ENCODE measurements around the gene HYAL2.

Gene HYAL2

DNA sequence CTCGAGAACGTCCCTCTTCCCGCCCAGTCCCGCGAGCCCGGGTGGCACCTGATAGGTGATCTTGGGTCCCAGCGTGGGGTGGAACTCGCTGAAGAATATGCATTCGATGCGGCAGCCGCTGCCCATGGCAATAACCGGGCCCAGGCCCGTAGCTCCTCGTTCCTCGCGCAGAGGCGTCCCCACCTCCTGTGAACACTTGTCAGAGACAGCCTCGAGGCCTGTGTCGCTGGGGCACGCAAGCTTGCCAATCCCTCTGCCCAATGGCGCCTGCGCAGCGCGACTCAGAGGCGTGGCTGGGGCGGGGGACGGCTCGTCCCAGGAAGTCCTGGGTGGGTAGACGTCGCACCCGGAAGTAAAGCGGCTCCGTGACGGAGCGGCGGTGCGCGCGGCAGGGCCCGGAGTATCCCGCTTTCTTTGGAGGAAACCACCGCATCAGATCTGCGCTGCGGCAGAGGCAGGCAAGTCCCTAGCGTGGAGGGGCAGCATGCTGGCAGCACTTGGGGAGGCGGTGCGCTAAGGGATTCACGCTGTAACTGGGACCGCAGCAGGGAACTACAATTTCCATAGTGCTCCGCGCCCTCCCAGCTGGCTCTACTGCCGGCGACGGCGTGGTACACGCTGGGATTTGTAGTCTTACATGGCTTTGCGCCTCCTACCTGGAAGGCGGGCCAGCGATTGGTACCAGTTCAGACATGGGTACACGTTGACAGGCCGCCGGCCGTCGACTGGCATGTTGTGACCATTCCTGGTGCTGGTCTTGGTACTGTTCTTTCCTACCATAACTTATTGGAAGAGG is 28.2 kb upstream of the HYAL2 start, which contains the start of the genes CYB561D2 and NPRL2:
Gene CYB561D2, plus strand, starts transcription at position 336 of the 796 bp plus-strand sequence. CDS start 572 bp downstream, outside the sequence.
Gene NPRL2, minus strand, starts transcription at position 249 of the 796 bp plus-strand sequence. Its CDS starts 123 bp downstream, at position 126.
- TF ChIP-seq CTCF (IDR thresholded peaks at IDR 0.05; ENCODE audit: low read depth, low read length) = no peak
- DNase-seq (ENCODE audit: extremely low read depth, low read depth) = peak; percentile 76

- no peak for TF ChIP-seq CTCF (IDR thresholded peaks at IDR 0.05; ENCODE audit: low read depth, low read length)
- no peak for DNase-seq (ENCODE audit: extremely low read depth, low read depth)
These were observed 27.6 kb upstream of the HYAL2 start for GRCh38 chr3:50350213-50350526.

- DNase-seq (ENCODE audit: extremely low read depth, low read depth) = peak; percentile 41
These were observed 24.8 kb upstream of the HYAL2 start for GRCh38 chr3:50347187-50347813.

DNA sequence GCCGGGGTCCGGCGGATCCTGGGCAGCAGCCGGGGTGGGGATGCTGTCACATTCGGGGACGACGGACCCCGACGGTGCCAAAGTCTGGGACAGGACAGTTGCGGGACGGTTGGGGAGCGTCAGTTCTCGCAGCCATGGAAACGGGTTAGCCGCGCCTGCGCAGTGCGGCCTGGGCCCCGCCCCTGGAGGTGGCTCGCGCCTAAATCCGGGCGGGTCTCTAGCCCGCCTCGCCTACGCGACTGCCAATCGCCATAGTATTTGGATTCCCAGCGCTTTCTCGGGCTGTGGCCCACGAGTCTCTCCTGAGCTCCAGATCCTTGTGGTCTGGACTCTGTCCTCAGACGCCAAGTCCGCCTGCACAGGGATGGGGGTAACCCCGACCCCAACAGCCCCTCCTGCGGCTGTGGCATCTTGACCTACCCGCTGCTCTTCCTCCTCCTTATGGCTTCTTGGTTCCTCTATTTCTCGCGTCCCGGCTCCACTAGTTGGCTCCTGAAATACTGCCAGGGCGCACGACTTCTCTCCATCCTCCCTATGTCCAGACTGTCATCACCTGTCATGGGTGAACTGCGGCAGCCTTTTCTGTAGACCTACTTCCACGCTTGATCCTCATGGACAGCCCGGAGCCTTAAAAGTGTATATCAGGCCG is 23.2 kb upstream of the HYAL2 start, which contains the start of gene ZMYND10:
Gene ZMYND10, minus strand, starts transcription at position 147 of the 649 bp plus-strand sequence. CDS start 153 bp downstream, outside the sequence.
- no peak for DNase-seq (ENCODE audit: extremely low read depth, low read depth)
- no peak for TF ChIP-seq CTCF (IDR thresholded peaks at IDR 0.05; ENCODE audit: low read depth, low read length)

More at GRCh38 chr3:50347187-50347813, 24.8 kb upstream of the HYAL2 start:
- peak; percentile 65 for TF ChIP-seq CTCF (IDR thresholded peaks at IDR 0.05; ENCODE audit: low read depth, low read length)

GRCh38 chr3:50345008-50345407 is 22.5 kb upstream of the HYAL2 start:
- DNase-seq (ENCODE audit: extremely low read depth, low read depth) = no peak
- TF ChIP-seq CTCF (IDR thresholded peaks at IDR 0.05; ENCODE audit: low read depth, low read length) = no peak

DNA sequence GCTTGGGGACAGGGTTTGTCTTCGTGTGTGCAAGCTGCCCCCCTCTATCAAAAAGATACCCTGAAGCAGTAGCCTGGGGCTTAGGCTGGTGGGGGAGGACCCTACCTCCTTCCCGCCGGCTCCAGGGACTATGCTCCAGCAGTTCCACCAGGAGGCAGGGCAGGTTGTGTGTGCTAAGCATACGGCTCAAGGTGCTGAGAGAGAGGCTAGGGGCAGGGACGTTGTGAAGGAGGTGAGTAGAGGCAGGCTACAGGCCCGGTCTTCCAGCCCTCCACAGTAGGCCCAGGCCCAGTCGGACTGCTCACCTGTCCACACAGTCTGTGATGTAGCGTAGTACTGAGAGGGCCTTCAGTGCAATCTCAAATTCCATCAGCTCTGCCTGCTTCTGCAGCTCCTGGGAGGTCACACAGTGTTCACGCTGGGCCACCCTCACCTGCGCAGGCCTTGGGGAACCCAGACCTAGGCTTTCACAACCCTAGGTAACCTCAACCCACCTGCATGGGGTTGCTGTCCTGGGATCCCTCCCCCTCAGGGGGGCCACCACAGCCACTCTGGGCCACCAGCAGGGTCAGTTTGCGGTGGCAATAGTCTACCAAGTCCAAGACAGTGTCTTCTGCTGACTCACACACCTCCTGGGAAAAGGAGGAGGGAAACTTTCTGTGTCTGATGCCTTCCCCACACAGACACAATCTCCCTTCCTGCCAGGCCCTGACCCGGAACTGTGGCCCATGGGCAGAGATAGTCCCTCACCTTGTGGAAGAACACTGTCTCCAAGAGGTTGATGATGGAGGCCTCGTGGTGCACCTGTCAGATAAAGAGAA is 20.5 kb upstream of the HYAL2 start:
- DNase-seq (ENCODE audit: extremely low read depth, low read depth) = no peak

More for the DNA sequence above, 20.5 kb upstream of the HYAL2 start:
- TF ChIP-seq CTCF (IDR thresholded peaks at IDR 0.05; ENCODE audit: low read depth, low read length) = no peak
